Measurements from ENCODE around the gene TRIM4. TPM values are rescaled to one million over a fixed set of nuclear protein-coding genes. Genes with fewer than 3 reads are reported as not detected.

TRIM4 gene
- total and polyA plus RNA-seq, 10 donors: 14.3 to 58.5 (median 36.1) TPM

- no peak for DNase-seq
- intact Hi-C loops (cut with DNase I; ENCODE audit: low total_unique reads): no loop called here
- Histone ChIP-seq H3K4me1 (peaks cover 30 to 57% (median 45%) of the 10 kb centered on the region in 6 donors), H3K4me3 (peak overlapping the region; percentile 57 to 97 (median 83)), H3K36me3 (peaks cover 0 to 30% (median 0%) of the 10 kb centered on the region in 6 donors), H3K9me3 (no peaks in the 10 kb centered on the region), H3K27me3 (replicated peaks in 1 of 7) (no peaks in the 10 kb centered on the region), H3K27ac (peak overlapping the region; percentile 85 to 99 (median 94))
- TF ChIP-seq POLR2AphosphoS5 (IDR thresholded peaks at IDR 0.05) (no peak), POLR2A (IDR thresholded peaks at IDR 0.05) (no peak), CTCF (IDR thresholded peaks at IDR 0.05 in 8 of 11, conservative IDR thresholded peaks at IDR 0.05 in 3 of 11) (no peak)
- WGBS, 5 donors: 33 to 47% (median 39%) methylated on average over 4 of the region's 4 CpGs
These were observed 433 bp upstream of the TRIM4 start for GRCh38 chr7:99919814-99920112.

DNA sequence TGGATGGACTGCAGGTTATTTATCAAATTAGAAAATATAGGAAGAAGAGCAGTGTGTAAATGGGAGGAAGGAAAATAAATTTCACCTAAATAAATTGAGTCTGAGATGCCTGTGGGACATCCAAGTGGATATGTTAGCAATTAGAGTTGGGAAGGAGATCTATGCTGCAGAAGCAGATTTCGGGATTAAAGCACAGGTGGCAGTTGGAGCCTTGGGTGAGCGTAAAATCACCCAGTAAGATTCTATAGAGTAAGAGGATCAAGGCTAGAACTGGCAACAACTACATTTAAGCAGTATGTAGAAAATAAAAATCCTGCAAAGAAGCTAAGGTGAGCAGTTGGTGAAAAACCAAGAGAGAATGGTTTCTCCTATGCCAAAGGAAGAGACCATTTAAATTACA lies 8.4 kb downstream of the TRIM4 start:
- no peaks in the 10 kb centered on the region for H3K9me3 ChIP-seq
- WGBS, 5 donors: 94 to 100% (median 97%) methylated on average over 2 of the region's 2 CpGs
- peaks cover 0 to 82% (median 32%) of the 10 kb centered on the region in 6 donors for H3K36me3 ChIP-seq
- H3K27ac ChIP-seq: no peak overlapping the region
- no peak for DNase-seq
- H3K4me3 ChIP-seq: no peak overlapping the region
- TF ChIP-seq POLR2AphosphoS5 (IDR thresholded peaks at IDR 0.05) (no peak), CTCF (IDR thresholded peaks at IDR 0.05 in 8 of 11, conservative IDR thresholded peaks at IDR 0.05 in 3 of 11) (no peak), POLR2A (IDR thresholded peaks at IDR 0.05) (no peak)
- no peaks in the 10 kb centered on the region for H3K27me3 ChIP-seq (replicated peaks in 1 of 7)
- intact Hi-C loops (cut with DNase I; ENCODE audit: low total_unique reads): loop anchor here (5.0 kb wide), 1 partner anchor 81 kb away; no protein-coding TSS in a partner anchor
- H3K4me1 ChIP-seq: peaks cover under 1 to 57% (median 36%) of the 10 kb centered on the region in 6 donors

DNA sequence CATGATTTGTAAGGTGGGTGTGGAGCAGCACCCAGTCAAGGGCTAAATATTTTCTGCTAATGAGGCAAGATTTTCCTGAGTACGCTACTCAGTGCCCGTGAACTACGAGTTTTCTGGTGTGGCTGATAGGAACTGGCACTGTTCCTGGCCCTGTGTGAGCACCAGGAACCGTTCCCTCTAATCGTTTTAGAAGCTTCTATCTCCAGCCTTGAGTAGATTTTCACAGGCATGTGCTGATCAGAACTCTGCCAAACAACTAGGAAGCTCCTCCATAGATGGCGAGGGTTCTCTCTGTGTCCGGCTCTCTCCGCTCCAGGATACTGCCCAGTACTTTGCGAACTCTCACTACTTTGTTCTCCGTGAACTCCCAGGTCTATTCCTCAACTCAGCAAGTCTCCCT lies 17.7 kb downstream of the TRIM4 start:
- DNase-seq: no peak
- H3K36me3 ChIP-seq: peaks cover 6 to 96% (median 80%) of the 10 kb centered on the region in 6 donors
- H3K27ac ChIP-seq: no peak overlapping the region
- no peak overlapping the region for H3K4me3 ChIP-seq
- H3K9me3 ChIP-seq: no peaks in the 10 kb centered on the region
- WGBS, 5 donors: 97 to 98% (median 97%) methylated on average over 10 of the region's 10 CpGs
- intact Hi-C loops (cut with DNase I; ENCODE audit: low total_unique reads): no loop called here
- H3K27me3 ChIP-seq (replicated peaks in 1 of 7): no peaks in the 10 kb centered on the region
- TF ChIP-seq POLR2A (IDR thresholded peaks at IDR 0.05) (no peak), CTCF (IDR thresholded peaks at IDR 0.05 in 8 of 11, conservative IDR thresholded peaks at IDR 0.05 in 3 of 11) (no peak), POLR2AphosphoS5 (IDR thresholded peaks at IDR 0.05) (no peak)
- H3K4me1 ChIP-seq: peaks cover 0 to 7% (median 0%) of the 10 kb centered on the region in 6 donors

DNA sequence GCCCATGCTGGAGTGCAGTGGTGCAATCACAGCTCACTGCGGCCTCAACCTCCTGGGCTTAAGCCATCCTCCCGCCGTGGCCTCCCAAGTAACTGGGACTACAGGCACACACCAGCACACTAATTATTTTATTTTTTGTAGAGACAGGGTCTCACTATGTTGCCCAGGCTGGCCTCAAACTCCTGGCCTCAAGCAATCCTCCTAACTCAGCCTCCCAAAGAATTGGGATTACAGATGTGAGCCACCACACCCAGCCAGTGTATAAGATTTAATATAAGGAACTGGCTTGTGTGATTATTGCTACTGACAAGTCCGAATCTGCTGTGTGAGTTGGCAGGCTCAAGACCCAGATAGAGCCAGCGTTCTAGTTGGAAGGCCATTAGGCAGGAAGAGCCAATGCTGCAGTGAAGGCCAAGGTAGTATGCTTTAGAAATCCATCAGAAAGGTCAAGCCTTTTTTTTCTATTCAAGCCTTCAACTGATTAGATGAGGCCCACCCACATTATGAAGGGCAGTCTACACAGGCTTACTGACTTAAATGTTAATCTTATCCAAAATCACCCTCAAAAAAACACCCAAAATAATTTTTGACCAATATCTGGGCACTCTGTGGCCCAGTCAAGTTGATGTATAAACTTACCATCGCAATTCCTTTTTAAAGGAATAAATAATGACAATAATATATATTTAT lies 19.4 kb downstream of the TRIM4 start:
- DNase-seq: no peak
- H3K27ac ChIP-seq: no peak overlapping the region
- intact Hi-C loops (cut with DNase I; ENCODE audit: low total_unique reads): no loop called here
- H3K9me3 ChIP-seq: no peaks in the 10 kb centered on the region
- peaks cover 0 to 7% (median 0%) of the 10 kb centered on the region in 6 donors for H3K4me1 ChIP-seq
- WGBS, 5 donors: 92 to 98% (median 96%) methylated on average over 6 of the region's 6 CpGs
- no peak overlapping the region for H3K4me3 ChIP-seq
- TF ChIP-seq CTCF (IDR thresholded peaks at IDR 0.05 in 8 of 11, conservative IDR thresholded peaks at IDR 0.05 in 3 of 11) (no peak), POLR2AphosphoS5 (IDR thresholded peaks at IDR 0.05) (peak in 1 of 3 donors; percentile 14)
- H3K27me3 ChIP-seq (replicated peaks in 1 of 7): no peaks in the 10 kb centered on the region
- peaks cover 6 to 79% (median 65%) of the 10 kb centered on the region in 6 donors for H3K36me3 ChIP-seq
